ENCODE data around the gene GORASP1.

Gene GORASP1

DNA sequence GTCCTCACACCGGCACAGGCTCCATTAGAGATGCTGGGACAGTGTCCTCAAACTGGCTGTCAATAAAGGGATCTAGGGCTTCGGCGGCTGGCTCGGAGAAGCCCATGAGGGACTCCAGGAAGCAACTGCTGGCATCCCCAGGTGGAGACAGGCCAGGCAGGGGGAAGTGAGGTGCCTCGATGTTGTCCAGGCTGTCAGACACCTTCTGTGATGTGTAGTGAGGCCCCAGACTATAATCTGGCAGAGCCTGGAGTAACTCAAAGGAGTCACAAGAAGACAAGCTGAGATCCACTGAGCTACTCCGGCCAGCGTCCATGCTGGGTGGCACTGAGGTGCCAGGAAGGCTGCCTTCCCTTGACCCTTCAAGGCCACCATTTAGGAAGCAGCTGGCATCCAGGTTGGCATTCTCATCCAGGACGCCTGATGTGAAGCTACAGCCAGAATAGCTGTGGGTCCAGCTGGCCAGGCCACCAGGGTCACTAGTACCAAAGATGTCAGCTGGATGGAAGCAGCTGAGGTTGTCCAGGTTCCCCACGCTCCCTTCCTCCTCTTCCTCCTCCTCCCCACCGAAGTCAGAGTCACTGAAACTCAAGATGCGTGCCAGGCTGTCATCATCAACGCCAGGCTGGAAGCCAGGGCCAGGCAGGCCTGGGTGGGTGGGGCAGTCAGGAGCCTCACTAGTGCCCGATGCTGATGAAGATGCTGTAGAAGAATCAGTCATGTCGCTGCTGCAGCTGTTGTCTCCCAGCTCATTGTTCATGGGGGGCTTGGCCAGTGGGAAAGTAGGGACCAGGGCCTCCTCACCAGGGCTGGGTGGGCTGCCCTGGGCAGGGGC lies 35.8 kb upstream of the GORASP1 start (continued):
- TF ChIP-seq, protein P1, sequence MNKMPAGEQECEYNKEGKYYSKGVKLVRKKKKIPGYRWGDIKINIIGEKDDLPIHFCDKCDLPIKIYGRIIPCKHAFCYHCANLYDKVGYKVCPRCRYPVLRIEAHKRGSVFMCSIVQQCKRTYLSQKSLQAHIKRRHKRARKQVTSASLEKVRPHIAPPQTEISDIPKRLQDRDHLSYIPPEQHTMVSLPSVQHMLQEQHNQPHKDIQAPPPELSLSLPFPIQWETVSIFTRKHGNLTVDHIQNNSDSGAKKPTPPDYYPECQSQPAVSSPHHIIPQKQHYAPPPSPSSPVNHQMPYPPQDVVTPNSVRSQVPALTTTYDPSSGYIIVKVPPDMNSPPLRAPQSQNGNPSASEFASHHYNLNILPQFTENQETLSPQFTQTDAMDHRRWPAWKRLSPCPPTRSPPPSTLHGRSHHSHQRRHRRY (tag by site-specific recombination; IDR thresholded peaks at IDR 0.05) = no peak
- no peak for TF ChIP-seq HOXA7 (CRISPR knock-in tag; IDR thresholded peaks at IDR 0.05; ENCODE audit: borderline replicate concordance)
- no peak for TF ChIP-seq ZNF837 (tag by site-specific recombination; IDR thresholded peaks at IDR 0.05)

DNA sequence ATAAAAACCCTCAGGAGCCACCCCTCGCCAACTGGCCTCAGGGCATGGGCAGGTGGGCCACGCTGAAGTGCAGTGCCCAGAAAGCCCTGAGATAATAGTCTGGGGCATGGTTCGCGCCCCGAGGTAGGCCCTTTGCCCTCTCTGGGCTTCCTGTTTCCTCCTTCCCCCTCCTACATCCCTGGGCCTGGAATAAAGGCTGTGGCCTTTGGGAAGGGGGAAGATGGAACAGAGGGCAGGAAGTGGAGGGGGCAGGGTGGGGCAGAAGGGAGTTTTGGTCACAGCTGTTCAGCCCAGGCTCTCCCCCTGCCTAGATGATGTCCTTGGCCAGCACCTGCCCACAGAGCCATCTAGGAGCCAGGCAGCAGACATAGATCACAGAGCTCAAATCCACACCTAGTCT lies 34.6 kb upstream of the GORASP1 start:
- Histone ChIP-seq H3K9me3 (ENCODE audit: control insufficient read depth, insufficient read depth, low read depth, low read length) (no peaks in the 10 kb centered on the region), H3K4me3 (ENCODE audit: low read depth, low read length) (no peak overlapping the region), H3K27ac (ENCODE audit: extremely low read depth, low read depth, low read length) (no peak overlapping the region), H3K4me1 (ENCODE audit: control insufficient read depth, insufficient read depth, low read length) (no peaks in the 10 kb centered on the region), H3K36me3 (ENCODE audit: control insufficient read depth in 2 of 2, insufficient read depth in 1 of 2, low read length in 2 of 2) (peaks cover 0 to 68% of the 10 kb centered on the region in 2 experiments; a peak in 1 of 3 replicates)
- no peak for TF ChIP-seq ZNF837 (tag by site-specific recombination; IDR thresholded peaks at IDR 0.05)
- TF ChIP-seq, protein P2, sequence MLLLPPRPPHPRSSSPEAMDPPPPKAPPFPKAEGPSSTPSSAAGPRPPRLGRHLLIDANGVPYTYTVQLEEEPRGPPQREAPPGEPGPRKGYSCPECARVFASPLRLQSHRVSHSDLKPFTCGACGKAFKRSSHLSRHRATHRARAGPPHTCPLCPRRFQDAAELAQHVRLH (tag by site-specific recombination; IDR thresholded peaks at IDR 0.05) = no peak
- TF ChIP-seq ZNF660 (tag by site-specific recombination; IDR thresholded peaks at IDR 0.05) = no peak
- TF ChIP-seq, protein P3, sequence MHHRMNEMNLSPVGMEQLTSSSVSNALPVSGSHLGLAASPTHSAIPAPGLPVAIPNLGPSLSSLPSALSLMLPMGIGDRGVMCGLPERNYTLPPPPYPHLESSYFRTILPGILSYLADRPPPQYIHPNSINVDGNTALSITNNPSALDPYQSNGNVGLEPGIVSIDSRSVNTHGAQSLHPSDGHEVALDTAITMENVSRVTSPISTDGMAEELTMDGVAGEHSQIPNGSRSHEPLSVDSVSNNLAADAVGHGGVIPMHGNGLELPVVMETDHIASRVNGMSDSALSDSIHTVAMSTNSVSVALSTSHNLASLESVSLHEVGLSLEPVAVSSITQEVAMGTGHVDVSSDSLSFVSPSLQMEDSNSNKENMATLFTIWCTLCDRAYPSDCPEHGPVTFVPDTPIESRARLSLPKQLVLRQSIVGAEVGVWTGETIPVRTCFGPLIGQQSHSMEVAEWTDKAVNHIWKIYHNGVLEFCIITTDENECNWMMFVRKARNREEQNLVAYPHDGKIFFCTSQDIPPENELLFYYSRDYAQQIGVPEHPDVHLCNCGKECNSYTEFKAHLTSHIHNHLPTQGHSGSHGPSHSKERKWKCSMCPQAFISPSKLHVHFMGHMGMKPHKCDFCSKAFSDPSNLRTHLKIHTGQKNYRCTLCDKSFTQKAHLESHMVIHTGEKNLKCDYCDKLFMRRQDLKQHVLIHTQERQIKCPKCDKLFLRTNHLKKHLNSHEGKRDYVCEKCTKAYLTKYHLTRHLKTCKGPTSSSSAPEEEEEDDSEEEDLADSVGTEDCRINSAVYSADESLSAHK (tag by site-specific recombination; IDR thresholded peaks at IDR 0.05) = no peak
- no peak for TF ChIP-seq ZNF621 (tag by site-specific recombination; IDR thresholded peaks at IDR 0.05)
- TF ChIP-seq, protein P4, sequence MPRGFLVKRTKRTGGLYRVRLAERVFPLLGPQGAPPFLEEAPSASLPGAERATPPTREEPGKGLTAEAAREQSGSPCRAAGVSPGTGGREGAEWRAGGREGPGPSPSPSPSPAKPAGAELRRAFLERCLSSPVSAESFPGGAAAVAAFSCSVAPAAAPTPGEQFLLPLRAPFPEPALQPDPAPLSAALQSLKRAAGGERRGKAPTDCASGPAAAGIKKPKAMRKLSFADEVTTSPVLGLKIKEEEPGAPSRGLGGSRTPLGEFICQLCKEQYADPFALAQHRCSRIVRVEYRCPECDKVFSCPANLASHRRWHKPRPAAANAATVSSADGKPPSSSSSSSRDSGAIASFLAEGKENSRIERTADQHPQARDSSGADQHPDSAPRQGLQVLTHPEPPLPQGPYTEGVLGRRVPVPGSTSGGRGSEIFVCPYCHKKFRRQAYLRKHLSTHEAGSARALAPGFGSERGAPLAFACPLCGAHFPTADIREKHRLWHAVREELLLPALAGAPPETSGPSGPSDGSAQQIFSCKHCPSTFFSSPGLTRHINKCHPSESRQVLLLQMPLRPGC (tag by site-specific recombination; IDR thresholded peaks at IDR 0.05) = no peak
- no peak for TF ChIP-seq ZNF514 (tag by site-specific recombination; IDR thresholded peaks at IDR 0.05)
- no peak for TF ChIP-seq EGR2 (tag by site-specific recombination; IDR thresholded peaks at IDR 0.05; ENCODE audit: low read depth)
- TF ChIP-seq, protein P5, sequence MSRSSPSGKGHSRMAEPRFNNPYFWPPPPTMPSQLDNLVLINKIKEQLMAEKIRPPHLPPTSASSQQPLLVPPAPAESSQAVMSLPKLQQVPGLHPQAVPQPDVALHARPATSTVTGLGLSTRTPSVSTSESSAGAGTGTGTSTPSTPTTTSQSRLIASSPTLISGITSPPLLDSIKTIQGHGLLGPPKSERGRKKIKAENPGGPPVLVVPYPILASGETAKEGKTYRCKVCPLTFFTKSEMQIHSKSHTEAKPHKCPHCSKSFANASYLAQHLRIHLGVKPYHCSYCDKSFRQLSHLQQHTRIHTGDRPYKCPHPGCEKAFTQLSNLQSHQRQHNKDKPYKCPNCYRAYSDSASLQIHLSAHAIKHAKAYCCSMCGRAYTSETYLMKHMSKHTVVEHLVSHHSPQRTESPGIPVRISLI (tag by site-specific recombination; IDR thresholded peaks at IDR 0.05) = no peak
- TF ChIP-seq OSR2 (tag by site-specific recombination; IDR thresholded peaks at IDR 0.05) = no peak
- no peak for TF ChIP-seq ZNF777 (tag by site-specific recombination; IDR thresholded peaks at IDR 0.05; ENCODE audit: borderline replicate concordance)
- no peak for TF ChIP-seq ZNF114 (tag by site-specific recombination; IDR thresholded peaks at IDR 0.05)
- TF ChIP-seq, protein P6, sequence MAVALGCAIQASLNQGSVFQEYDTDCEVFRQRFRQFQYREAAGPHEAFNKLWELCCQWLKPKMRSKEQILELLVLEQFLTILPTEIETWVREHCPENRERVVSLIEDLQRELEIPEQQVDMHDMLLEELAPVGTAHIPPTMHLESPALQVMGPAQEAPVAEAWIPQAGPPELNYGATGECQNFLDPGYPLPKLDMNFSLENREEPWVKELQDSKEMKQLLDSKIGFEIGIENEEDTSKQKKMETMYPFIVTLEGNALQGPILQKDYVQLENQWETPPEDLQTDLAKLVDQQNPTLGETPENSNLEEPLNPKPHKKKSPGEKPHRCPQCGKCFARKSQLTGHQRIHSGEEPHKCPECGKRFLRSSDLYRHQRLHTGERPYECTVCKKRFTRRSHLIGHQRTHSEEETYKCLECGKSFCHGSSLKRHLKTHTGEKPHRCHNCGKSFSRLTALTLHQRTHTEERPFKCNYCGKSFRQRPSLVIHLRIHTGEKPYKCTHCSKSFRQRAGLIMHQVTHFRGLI (tag by site-specific recombination; IDR thresholded peaks at IDR 0.05) = no peak
- TF ChIP-seq, protein P7, sequence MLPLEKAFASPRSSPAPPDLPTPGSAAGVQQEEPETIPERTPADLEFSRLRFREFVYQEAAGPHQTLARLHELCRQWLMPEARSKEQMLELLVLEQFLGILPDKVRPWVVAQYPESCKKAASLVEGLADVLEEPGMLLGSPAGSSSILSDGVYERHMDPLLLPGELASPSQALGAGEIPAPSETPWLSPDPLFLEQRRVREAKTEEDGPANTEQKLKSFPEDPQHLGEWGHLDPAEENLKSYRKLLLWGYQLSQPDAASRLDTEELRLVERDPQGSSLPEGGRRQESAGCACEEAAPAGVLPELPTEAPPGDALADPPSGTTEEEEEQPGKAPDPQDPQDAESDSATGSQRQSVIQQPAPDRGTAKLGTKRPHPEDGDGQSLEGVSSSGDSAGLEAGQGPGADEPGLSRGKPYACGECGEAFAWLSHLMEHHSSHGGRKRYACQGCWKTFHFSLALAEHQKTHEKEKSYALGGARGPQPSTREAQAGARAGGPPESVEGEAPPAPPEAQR (tag by site-specific recombination; IDR thresholded peaks at IDR 0.05) = no peak
- TF ChIP-seq, protein P8, sequence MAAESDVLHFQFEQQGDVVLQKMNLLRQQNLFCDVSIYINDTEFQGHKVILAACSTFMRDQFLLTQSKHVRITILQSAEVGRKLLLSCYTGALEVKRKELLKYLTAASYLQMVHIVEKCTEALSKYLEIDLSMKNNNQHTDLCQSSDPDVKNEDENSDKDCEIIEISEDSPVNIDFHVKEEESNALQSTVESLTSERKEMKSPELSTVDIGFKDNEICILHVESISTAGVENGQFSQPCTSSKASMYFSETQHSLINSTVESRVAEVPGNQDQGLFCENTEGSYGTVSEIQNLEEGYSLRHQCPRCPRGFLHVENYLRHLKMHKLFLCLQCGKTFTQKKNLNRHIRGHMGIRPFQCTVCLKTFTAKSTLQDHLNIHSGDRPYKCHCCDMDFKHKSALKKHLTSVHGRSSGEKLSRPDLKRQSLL (tag by site-specific recombination; IDR thresholded peaks at IDR 0.05) = no peak
- no peak for TF ChIP-seq ZNF214 (tag by site-specific recombination; IDR thresholded peaks at IDR 0.05; ENCODE audit: borderline replicate concordance)
- no peak for TF ChIP-seq ZNF549 (tag by site-specific recombination; IDR thresholded peaks at IDR 0.05)
- TF ChIP-seq ZNF654 (tag by site-specific recombination; IDR thresholded peaks at IDR 0.05; ENCODE audit: low read depth) = no peak
- TF ChIP-seq, protein P9, sequence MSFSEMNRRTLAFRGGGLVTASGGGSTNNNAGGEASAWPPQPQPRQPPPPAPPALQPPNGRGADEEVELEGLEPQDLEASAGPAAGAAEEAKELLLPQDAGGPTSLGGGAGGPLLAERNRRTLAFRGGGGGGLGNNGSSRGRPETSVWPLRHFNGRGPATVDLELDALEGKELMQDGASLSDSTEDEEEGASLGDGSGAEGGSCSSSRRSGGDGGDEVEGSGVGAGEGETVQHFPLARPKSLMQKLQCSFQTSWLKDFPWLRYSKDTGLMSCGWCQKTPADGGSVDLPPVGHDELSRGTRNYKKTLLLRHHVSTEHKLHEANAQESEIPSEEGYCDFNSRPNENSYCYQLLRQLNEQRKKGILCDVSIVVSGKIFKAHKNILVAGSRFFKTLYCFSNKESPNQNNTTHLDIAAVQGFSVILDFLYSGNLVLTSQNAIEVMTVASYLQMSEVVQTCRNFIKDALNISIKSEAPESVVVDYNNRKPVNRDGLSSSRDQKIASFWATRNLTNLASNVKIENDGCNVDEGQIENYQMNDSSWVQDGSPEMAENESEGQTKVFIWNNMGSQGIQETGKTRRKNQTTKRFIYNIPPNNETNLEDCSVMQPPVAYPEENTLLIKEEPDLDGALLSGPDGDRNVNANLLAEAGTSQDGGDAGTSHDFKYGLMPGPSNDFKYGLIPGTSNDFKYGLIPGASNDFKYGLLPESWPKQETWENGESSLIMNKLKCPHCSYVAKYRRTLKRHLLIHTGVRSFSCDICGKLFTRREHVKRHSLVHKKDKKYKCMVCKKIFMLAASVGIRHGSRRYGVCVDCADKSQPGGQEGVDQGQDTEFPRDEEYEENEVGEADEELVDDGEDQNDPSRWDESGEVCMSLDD (tag by site-specific recombination; IDR thresholded peaks at IDR 0.05) = no peak
- POLR2A ChIA-PET = no interaction called here
- CTCF ChIA-PET = no interaction called here
